ENCODE measurements around the gene UGT1A4.

Gene UGT1A4

GRCh38 chr2:233816334-233816733 lies 97.8 kb downstream of the UGT1A4 start:
- no peak for DNase-seq (ENCODE audit: low read depth)
- no peak for TF ChIP-seq CTCF (IDR thresholded peaks at IDR 0.05; ENCODE audit: insufficient read depth, low read depth, low read length, missing control alignments)
- no peak overlapping the region for H3K4me3 ChIP-seq (ENCODE audit: low read length)

- no peak for TF ChIP-seq CTCF (IDR thresholded peaks at IDR 0.05; ENCODE audit: insufficient read depth, low read depth, low read length, missing control alignments)
- DNase-seq (ENCODE audit: low read depth): no peak
- H3K4me3 ChIP-seq (ENCODE audit: low read length): no peak overlapping the region
These were observed 98.2 kb downstream of the UGT1A4 start for GRCh38 chr2:233816771-233817170.

- TF ChIP-seq CTCF (IDR thresholded peaks at IDR 0.05; ENCODE audit: insufficient read depth, low read depth, low read length, missing control alignments): no peak
- DNase-seq (ENCODE audit: low read depth): peak; percentile 4
- no peak overlapping the region for H3K4me3 ChIP-seq (ENCODE audit: low read length)
These were observed 98.9 kb downstream of the UGT1A4 start for GRCh38 chr2:233817361-233817911.

- no peak for TF ChIP-seq CTCF (IDR thresholded peaks at IDR 0.05; ENCODE audit: insufficient read depth, low read depth, low read length, missing control alignments)
- DNase-seq (ENCODE audit: low read depth): no peak
These were observed 99.6 kb downstream of the UGT1A4 start for GRCh38 chr2:233817995-233818638.

GRCh38 chr2:233818639-233819621 lies 100.4 kb downstream of the UGT1A4 start:
- no peak for TF ChIP-seq CTCF (IDR thresholded peaks at IDR 0.05; ENCODE audit: insufficient read depth, low read depth, low read length, missing control alignments)
- H3K4me3 ChIP-seq (ENCODE audit: low read length): no peak overlapping the region
- no peak for DNase-seq (ENCODE audit: low read depth)

More at GRCh38 chr2:233817995-233818638, 99.6 kb downstream of the UGT1A4 start:
- H3K4me3 ChIP-seq (ENCODE audit: low read length): no peak overlapping the region

- no peak for DNase-seq (ENCODE audit: low read depth)
- no peak overlapping the region for H3K4me3 ChIP-seq (ENCODE audit: low read length)
- no peak for TF ChIP-seq CTCF (IDR thresholded peaks at IDR 0.05; ENCODE audit: insufficient read depth, low read depth, low read length, missing control alignments)
These were observed 101.6 kb downstream of the UGT1A4 start for GRCh38 chr2:233819884-233820773.

All from epithelial cell of esophagus (primary cell).